Measurements from ENCODE around the gene C16orf96.

- TF ChIP-seq, protein P1, sequence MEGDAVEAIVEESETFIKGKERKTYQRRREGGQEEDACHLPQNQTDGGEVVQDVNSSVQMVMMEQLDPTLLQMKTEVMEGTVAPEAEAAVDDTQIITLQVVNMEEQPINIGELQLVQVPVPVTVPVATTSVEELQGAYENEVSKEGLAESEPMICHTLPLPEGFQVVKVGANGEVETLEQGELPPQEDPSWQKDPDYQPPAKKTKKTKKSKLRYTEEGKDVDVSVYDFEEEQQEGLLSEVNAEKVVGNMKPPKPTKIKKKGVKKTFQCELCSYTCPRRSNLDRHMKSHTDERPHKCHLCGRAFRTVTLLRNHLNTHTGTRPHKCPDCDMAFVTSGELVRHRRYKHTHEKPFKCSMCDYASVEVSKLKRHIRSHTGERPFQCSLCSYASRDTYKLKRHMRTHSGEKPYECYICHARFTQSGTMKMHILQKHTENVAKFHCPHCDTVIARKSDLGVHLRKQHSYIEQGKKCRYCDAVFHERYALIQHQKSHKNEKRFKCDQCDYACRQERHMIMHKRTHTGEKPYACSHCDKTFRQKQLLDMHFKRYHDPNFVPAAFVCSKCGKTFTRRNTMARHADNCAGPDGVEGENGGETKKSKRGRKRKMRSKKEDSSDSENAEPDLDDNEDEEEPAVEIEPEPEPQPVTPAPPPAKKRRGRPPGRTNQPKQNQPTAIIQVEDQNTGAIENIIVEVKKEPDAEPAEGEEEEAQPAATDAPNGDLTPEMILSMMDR (IDR thresholded peaks at IDR 0.05; ENCODE audit: low read length) = no peak
- no peak for TF ChIP-seq EZH2 (IDR thresholded peaks at IDR 0.05; ENCODE audit: borderline replicate concordance, low read length)
Observed at GRCh38 chr16:4580250-4580649, 24.1 kb downstream of the C16orf96 start.

Data from OCI-LY1 (cell line).